AG04449 (cell line): ENCODE data around the gene SSPN.

Experiments
- CTCF ChIA-PET: fragments of 350-600 bp; formaldehyde crosslinking; extraction: SDS; loops from one replicate; lab custom pipeline; 2021; ENCODE audit warnings: antibody characterized with exemption; lab: Yijun Ruan, JAX
- POLR2A ChIA-PET: fragments of 400-600, 350-600 bp; formaldehyde crosslinking; extraction: SDS; loops from one replicate; lab custom pipeline; 2020; ENCODE audit warnings: antibody characterized with exemption, inconsistent platforms; lab: Yijun Ruan, JAX
- DNase-seq: peaks from one replicate; pipeline ENCODE4 v3.0.0-alpha.2; 2010; ENCODE audit warnings: low read depth, low spot score
- H3K4me3 ChIP-seq: 2 replicates; pipeline ENCODE4 v1.5.1; 2011; ENCODE audit warnings: low read depth, mild to moderate bottlenecking, control low read depth, low read length
- CTCF ChIP-seq: IDR thresholded peaks from one replicate; pipeline ENCODE4 v1.5.1; 2011; ENCODE audit warnings: mild to moderate bottlenecking, moderate library complexity, low read length, control low read depth, inconsistent platforms; ENCODE audit not compliant: insufficient read depth; ENCODE audit errors: missing control alignments

Gene SSPN

GRCh38 chr12:26188641-26189040, 6.7 kb upstream of the SSPN start:
- no peak for TF ChIP-seq CTCF
- POLR2A ChIA-PET, result no interaction called here
- CTCF ChIA-PET, result no interaction called here
- H3K4me3 ChIP-seq, result no peak overlapping the region
- no peak for DNase-seq

GRCh38 chr12:26192142-26192541, 3.2 kb upstream of the SSPN start:
- no peak overlapping the region for H3K4me3 ChIP-seq
- no peak for DNase-seq
- CTCF ChIA-PET, result interaction anchor here (1.0 to 3.7 kb wide), 2 partner anchors 21 to 39 kb away, joined by 4 to 8 read pairs; no protein-coding TSS in a partner anchor
- no peak for TF ChIP-seq CTCF
- POLR2A ChIA-PET, result no interaction called here

GRCh38 chr12:26193539-26193938, 1.8 kb upstream of the SSPN start:
- no peak overlapping the region for H3K4me3 ChIP-seq
- ChIA-PET POLR2A (no interaction called here), CTCF (interaction anchor here (3.7 kb wide), 1 partner anchor 40 kb away, joined by 8 read pairs; no protein-coding TSS in a partner anchor)
- no peak for TF ChIP-seq CTCF
- DNase-seq, result no peak

- no peak for DNase-seq
- H3K4me3 ChIP-seq, result peak overlapping the region; percentile 66
- CTCF ChIA-PET, result interaction anchor here (0.9 to 3.7 kb wide), 4 partner anchors 42 to 98 kb away, joined by 3 to 8 read pairs (median 4); no protein-coding TSS in a partner anchor
- POLR2A ChIA-PET, result interaction anchor here (1.3 kb wide), 1 partner anchor 42 kb away, joined by 4 read pairs; no protein-coding TSS in a partner anchor
- TF ChIP-seq CTCF, result no peak
Measured at GRCh38 chr12:26195641-26196420, 458 bp downstream of the SSPN start.

GRCh38 chr12:26196421-26196716, 996 bp downstream of the SSPN start:
- H3K4me3 ChIP-seq, result peak overlapping the region; percentile 66
- DNase-seq, result no peak
- POLR2A ChIA-PET, result interaction anchor here (1.3 kb wide), 1 partner anchor 43 kb away, joined by 4 read pairs; no protein-coding TSS in a partner anchor
- no peak for TF ChIP-seq CTCF
- CTCF ChIA-PET, result no interaction called here

GRCh38 chr12:26197832-26198231, 2.5 kb downstream of the SSPN start:
- POLR2A ChIA-PET, result no interaction called here
- TF ChIP-seq CTCF, result no peak
- CTCF ChIA-PET, result no interaction called here
- no peak overlapping the region for H3K4me3 ChIP-seq
- DNase-seq, result no peak
